OCI-LY3 (cell line): ENCODE measurements around the gene RTF2.

Source experiments
- CTCF ChIP-seq: fragments of 200-600, 300-600 bp; sonication (generic); IDR thresholded peaks from 2 replicates; pipeline ENCODE4 v1.5.1; 2014; ENCODE audit warnings: antibody characterized with exemption, low read length, low read depth
- EZH2phosphoT487 ChIP-seq: fragments of 200-600 bp; shearing (Covaris generic); IDR thresholded peaks from 2 replicates; pipeline ENCODE4 v1.6.1; 2018; ENCODE audit warnings: antibody characterized with exemption, mixed run types, low read depth

- TF ChIP-seq CTCF: no peak
- TF ChIP-seq EZH2phosphoT487: no peak
Observed at GRCh38 chr20:56453352-56453751, 15.1 kb upstream of the RTF2 start.
